Natural killer cell (primary cell): Measurements from ENCODE around the gene GNAO1. TPM values are rescaled to one million over a fixed set of nuclear protein-coding genes. Genes with fewer than 3 reads are reported as not detected.

Experiments used
- ATAC-seq, 3 donors: fragments of 150-1000 bp in 2 of 3; fragments of 200-7000 bp in 1 of 3; cut with Tn5 transposase; 1 replicate in 1 of 3; 2 replicates in 2 of 3; pipeline ENCODE4 v1.10.0; 2021; ENCODE audit warnings: mild to moderate bottlenecking in 2 of 3, moderate library complexity in 2 of 3
- DNase-seq, 2 donors: peaks; one replicate each; pipeline versions ENCODE4 v3.0.0 to v3.0.0-alpha.2; 2013 to 2021; ENCODE audit warnings: mixed read lengths in 1 of 2
- H3K27ac ChIP-seq: one replicate; pipeline ENCODE4 v1.5.1; 2013; ENCODE audit warnings: mild to moderate bottlenecking, low read length
- H3K27me3 ChIP-seq: one replicate; pipeline ENCODE4 v1.6.1; 2013; ENCODE audit warnings: low read length; ENCODE audit not compliant: control insufficient read depth, insufficient read depth
- H3K36me3 ChIP-seq: one replicate; pipeline ENCODE4 v1.6.1; 2013; ENCODE audit warnings: low read length; ENCODE audit not compliant: control insufficient read depth, insufficient read depth
- H3K4me1 ChIP-seq: one replicate; pipeline ENCODE4 v1.6.1; 2013; ENCODE audit warnings: low read length; ENCODE audit not compliant: control insufficient read depth, insufficient read depth
- H3K4me3 ChIP-seq: one replicate; pipeline ENCODE4 v1.5.1; 2013; ENCODE audit warnings: low read length
- H3K9me3 ChIP-seq: one replicate; pipeline ENCODE4 v1.6.1; 2013; ENCODE audit warnings: low read length; ENCODE audit not compliant: control insufficient read depth, insufficient read depth
- H3K27ac Mint-ChIP-seq, 2 donors: one replicate each; pipeline ENCODE4 v1.8.0; 2022; ENCODE audit warnings: mild to moderate bottlenecking in 2 of 2, mixed read lengths in 2 of 2, moderate library complexity in 1 of 2
- H3K27me3 Mint-ChIP-seq, 2 donors: one replicate each; pipeline ENCODE4 v1.8.0; 2022; ENCODE audit warnings: low read depth in 2 of 2, mixed read lengths in 2 of 2
- H3K36me3 Mint-ChIP-seq: one replicate; pipeline ENCODE4 v1.8.0; 2022; ENCODE audit warnings: mixed read lengths
- H3K4me1 Mint-ChIP-seq, 2 donors: one replicate each; pipeline ENCODE4 v1.8.0; 2022; ENCODE audit warnings: mixed read lengths in 2 of 2
- H3K4me3 Mint-ChIP-seq: one replicate; pipeline ENCODE4 v1.8.0; 2022; ENCODE audit warnings: mild to moderate bottlenecking, moderate library complexity, mixed read lengths
- H3K9me3 Mint-ChIP-seq, 2 donors: one replicate each; pipeline ENCODE4 v1.8.0; 2022; ENCODE audit warnings: mixed read lengths in 2 of 2
- WGBS: methylation state at CpG from one replicate; pipeline ENCODE4 v1.1.7; 2013; ENCODE audit warnings: missing lambda C conversion rate; ENCODE audit not compliant: insufficient coverage; 5-methylcytosine and 5-hydroxymethylcytosine counted together
- intact Hi-C: fragments of 100-400 bp; cut with micrococcal nuclease; formaldehyde crosslinking; loops from one replicate; pipeline ENCODE4 v1.14.2; 2022
- total RNA-seq, 4 donors: library from RNA; stranded (reverse); fragments of 120-200 nt in 1 of 4; gene quantifications; one replicate each; pipeline versions ENCODE4 v1.2.3 to v1.2.4, GENCODE V29; 2013 to 2022
- TF ChIP-seq, protein P1 (sequence below): fragments of 200-600 bp; IDR thresholded peaks from one replicate; pipeline ENCODE4 v1.8.0; 2022; ENCODE audit warnings: antibody characterized with exemption

Gene GNAO1
- total RNA-seq, 3 donors from 2014 or later (not counting 1 experiment from before 2014, with no cell fraction given), result 0.45 to 4.6 (median 1.1) TPM

DNA sequence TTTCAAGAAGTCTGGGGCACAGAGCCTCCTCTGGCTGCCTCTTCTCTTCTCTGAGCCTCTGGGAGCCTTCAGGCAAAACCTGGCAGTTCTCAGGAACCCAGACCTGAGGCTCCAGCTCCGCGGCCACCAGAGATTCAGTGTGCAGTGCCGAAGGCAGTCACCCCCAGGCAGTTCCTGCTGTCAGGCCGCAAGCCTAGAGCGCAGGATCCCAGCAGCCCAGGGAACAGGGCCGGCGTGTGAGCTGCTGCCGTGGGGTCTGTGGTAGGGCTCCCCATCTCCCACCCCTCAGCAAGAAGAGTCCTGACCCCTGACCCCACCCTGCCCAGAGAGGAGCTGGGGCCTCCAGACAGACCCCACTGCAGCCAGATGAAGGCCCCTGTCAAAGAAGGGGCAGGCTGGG lies 155.9 kb downstream of the GNAO1 start:
- H3K27ac Mint-ChIP-seq, result no peak overlapping the region
- no peaks in the 10 kb centered on the region for H3K4me1 ChIP-seq
- no peak overlapping the region for H3K27ac ChIP-seq
- no peaks in the 10 kb centered on the region for H3K4me1 Mint-ChIP-seq
- H3K36me3 Mint-ChIP-seq, result no peaks in the 10 kb centered on the region
- TF ChIP-seq, protein P1, sequence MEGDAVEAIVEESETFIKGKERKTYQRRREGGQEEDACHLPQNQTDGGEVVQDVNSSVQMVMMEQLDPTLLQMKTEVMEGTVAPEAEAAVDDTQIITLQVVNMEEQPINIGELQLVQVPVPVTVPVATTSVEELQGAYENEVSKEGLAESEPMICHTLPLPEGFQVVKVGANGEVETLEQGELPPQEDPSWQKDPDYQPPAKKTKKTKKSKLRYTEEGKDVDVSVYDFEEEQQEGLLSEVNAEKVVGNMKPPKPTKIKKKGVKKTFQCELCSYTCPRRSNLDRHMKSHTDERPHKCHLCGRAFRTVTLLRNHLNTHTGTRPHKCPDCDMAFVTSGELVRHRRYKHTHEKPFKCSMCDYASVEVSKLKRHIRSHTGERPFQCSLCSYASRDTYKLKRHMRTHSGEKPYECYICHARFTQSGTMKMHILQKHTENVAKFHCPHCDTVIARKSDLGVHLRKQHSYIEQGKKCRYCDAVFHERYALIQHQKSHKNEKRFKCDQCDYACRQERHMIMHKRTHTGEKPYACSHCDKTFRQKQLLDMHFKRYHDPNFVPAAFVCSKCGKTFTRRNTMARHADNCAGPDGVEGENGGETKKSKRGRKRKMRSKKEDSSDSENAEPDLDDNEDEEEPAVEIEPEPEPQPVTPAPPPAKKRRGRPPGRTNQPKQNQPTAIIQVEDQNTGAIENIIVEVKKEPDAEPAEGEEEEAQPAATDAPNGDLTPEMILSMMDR, result no peak
- no peak for ATAC-seq
- no peaks in the 10 kb centered on the region for H3K9me3 ChIP-seq
- WGBS, result 93% methylated on average over 8 of the region's 8 CpGs
- intact Hi-C loops, result no loop called here
- H3K27me3 ChIP-seq, result no peaks in the 10 kb centered on the region
- no peak for DNase-seq
- H3K36me3 ChIP-seq, result no peaks in the 10 kb centered on the region
- H3K9me3 Mint-ChIP-seq, result no peaks in the 10 kb centered on the region
- H3K27me3 Mint-ChIP-seq, result no peaks in the 10 kb centered on the region
- H3K4me3 ChIP-seq, result no peak overlapping the region
- no peak overlapping the region for H3K4me3 Mint-ChIP-seq

DNA sequence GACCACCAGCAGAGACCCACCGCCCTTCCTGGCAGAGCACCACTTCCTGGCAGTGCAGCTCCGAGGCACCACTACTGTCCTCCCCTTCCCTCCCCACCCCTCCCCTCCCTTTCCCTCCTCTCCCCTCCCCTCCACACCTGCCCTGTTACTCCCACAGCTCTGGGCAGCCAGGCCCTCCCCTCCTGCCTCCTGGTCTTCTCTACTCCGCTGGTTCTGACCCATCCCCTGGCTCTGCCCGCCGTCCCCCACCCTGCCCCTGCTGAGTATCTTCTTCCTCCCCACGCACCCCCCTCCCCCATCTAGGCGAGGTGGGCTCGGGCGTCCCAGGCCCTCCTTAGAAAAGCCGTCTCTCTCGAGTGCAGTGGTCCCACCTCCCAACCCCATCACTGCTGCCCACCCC lies 156.4 kb downstream of the GNAO1 start:
- no peaks in the 10 kb centered on the region for H3K9me3 ChIP-seq
- 77% methylated on average over 10 of the region's 11 CpGs for WGBS
- Mint-ChIP-seq H3K36me3 (no peaks in the 10 kb centered on the region), H3K4me3 (no peak overlapping the region), H3K27me3 (no peaks in the 10 kb centered on the region), H3K9me3 (no peaks in the 10 kb centered on the region), H3K27ac (no peak overlapping the region), H3K4me1 (no peaks in the 10 kb centered on the region)
- H3K27me3 ChIP-seq, result no peaks in the 10 kb centered on the region
- no peak overlapping the region for H3K4me3 ChIP-seq
- TF ChIP-seq, protein P1, result no peak
- H3K27ac ChIP-seq, result no peak overlapping the region
- ATAC-seq (no peak), DNase-seq (no peak)
- no peaks in the 10 kb centered on the region for H3K4me1 ChIP-seq
- no peaks in the 10 kb centered on the region for H3K36me3 ChIP-seq
- intact Hi-C loops, result no loop called here

DNA sequence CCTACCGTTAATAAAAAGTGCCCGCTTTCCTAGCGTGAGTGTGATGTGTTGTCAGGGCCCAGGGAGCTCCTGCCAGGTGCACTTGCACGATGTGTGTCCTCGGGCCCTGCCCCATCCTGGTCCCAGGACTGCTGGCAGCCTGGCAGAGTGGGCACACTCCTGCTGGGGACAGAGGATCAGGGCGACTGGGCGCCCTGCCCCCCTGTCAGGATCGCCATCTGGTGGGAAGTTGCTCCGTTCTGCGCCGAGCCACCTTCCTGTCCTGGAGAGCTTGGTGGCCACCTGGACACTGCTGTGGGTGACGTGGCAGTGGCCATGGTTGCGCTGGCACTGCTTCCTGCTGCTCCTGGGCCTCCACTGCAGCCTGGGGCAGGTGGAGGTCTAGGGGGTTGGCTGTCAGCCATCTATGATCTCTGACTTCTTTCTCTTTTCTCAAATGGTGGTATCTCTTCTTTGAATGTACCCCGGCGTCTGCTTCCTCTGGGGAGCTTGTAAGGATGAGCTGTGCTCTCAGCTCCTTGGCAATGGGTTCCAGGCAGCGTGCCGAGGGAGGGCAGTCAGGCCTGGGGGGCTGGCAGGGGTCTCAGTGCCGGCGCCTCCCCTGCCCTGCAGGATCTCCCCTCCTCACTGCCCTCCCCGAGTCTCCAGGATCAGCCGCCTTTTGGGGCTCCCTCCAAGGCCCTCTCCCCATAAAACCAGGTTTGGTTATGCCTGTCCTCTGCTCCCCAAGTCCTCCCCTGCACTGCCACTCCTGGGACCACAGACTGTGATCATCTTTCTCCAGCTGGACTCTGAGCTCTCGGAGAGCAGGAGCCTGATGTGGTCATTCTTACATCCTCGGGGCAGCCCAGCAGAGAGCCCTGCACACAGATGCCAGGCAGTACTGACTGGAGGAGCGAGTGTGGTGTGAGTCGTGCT lies 157.1 kb downstream of the GNAO1 start:
- no peak for DNase-seq
- Histone ChIP-seq H3K36me3 (no peaks in the 10 kb centered on the region), H3K4me3 (no peak overlapping the region), H3K4me1 (no peaks in the 10 kb centered on the region), H3K9me3 (no peaks in the 10 kb centered on the region), H3K27me3 (no peaks in the 10 kb centered on the region), H3K27ac (no peak overlapping the region)
- H3K27me3 Mint-ChIP-seq, result no peaks in the 10 kb centered on the region
- intact Hi-C loops, result no loop called here
- WGBS, result 88% methylated on average over 25 of the region's 25 CpGs
- H3K9me3 Mint-ChIP-seq, result no peaks in the 10 kb centered on the region
- H3K4me1 Mint-ChIP-seq, result no peaks in the 10 kb centered on the region
- H3K4me3 Mint-ChIP-seq, result no peak overlapping the region
- TF ChIP-seq, protein P1, result no peak
- no peak overlapping the region for H3K27ac Mint-ChIP-seq
- no peak for ATAC-seq
- H3K36me3 Mint-ChIP-seq, result no peaks in the 10 kb centered on the region

DNA sequence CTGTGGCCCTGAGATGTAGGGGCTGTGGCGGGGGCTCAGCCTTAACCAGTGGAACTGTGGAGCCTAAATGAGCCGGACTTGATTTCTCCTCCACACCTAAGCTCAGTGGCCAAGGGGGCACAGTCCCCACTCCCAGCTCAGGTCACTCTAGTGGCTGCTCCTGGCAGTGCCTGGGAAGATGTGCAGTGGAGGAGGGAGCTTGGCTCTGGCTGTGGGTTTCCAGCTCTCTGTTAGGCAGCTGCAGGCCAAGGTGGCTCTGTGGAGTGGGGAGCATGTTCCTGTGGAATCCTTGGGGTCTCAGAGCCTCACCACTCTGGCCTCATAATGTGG lies 157.8 kb downstream of the GNAO1 start:
- Histone ChIP-seq H3K9me3 (no peaks in the 10 kb centered on the region), H3K36me3 (no peaks in the 10 kb centered on the region), H3K27me3 (no peaks in the 10 kb centered on the region), H3K4me1 (no peaks in the 10 kb centered on the region), H3K27ac (no peak overlapping the region), H3K4me3 (no peak overlapping the region)
- intact Hi-C loops, result no loop called here
- TF ChIP-seq, protein P1, result no peak
- Mint-ChIP-seq H3K9me3 (no peaks in the 10 kb centered on the region), H3K27me3 (no peaks in the 10 kb centered on the region), H3K36me3 (no peaks in the 10 kb centered on the region), H3K27ac (no peak overlapping the region), H3K4me3 (no peak overlapping the region), H3K4me1 (no peaks in the 10 kb centered on the region)
- no CpG with 5 or more reads among the region's 2 CpGs for WGBS
- ATAC-seq, result no peak
- DNase-seq, result no peak
